Effector CD8-positive, alpha-beta T cell (primary cell): ENCODE data around the gene STOX2.

Experiments
- DNase-seq: peaks from one replicate; lab custom pipeline; 2025; lab: John Stamatoyannopoulos, UW
- total RNA-seq, 4 experiments: gene quantifications; one replicate each; lab custom pipeline; 2026; lab: John Stamatoyannopoulos, UW

Gene STOX2
- total RNA-seq = 0 to 0.36 (median 0.04) reads per million in 4 experiments

GRCh38 chr4:183905081-183905592 lies at the start of gene STOX2:
TSS of gene STOX2 (plus strand) at chr4:183905307. CDS start at chr4:183906791, 1,484 bp downstream.
- DNase-seq = no peak

GRCh38 chr4:183855323-183856190 lies 49.5 kb upstream of the STOX2 start:
- no peak for DNase-seq

- no peak for DNase-seq
These were observed 48.1 kb upstream of the STOX2 start for GRCh38 chr4:183857040-183857439.

GRCh38 chr4:183858011-183858615 lies 47.0 kb upstream of the STOX2 start:
- DNase-seq = no peak

- no peak for DNase-seq
These were observed 45.0 kb upstream of the STOX2 start for GRCh38 chr4:183860119-183860518.

GRCh38 chr4:183860731-183861130 lies 44.4 kb upstream of the STOX2 start:
- no peak for DNase-seq

GRCh38 chr4:183861426-183861825 lies 43.7 kb upstream of the STOX2 start:
- no peak for DNase-seq

GRCh38 chr4:183863155-183863825 lies 41.8 kb upstream of the STOX2 start:
- DNase-seq = no peak

GRCh38 chr4:183867247-183867646 lies 37.9 kb upstream of the STOX2 start:
- DNase-seq = no peak

- DNase-seq = no peak
These were observed 34.1 kb upstream of the STOX2 start for GRCh38 chr4:183870997-183871396.

- no peak for DNase-seq
These were observed 33.5 kb upstream of the STOX2 start for GRCh38 chr4:183871581-183871980.

GRCh38 chr4:183872531-183872930 lies 32.6 kb upstream of the STOX2 start:
- DNase-seq = no peak

GRCh38 chr4:183873409-183874185 lies 31.5 kb upstream of the STOX2 start:
- no peak for DNase-seq

GRCh38 chr4:183875251-183875825 lies 29.8 kb upstream of the STOX2 start:
- no peak for DNase-seq

GRCh38 chr4:183876268-183876934 lies 28.7 kb upstream of the STOX2 start:
- no peak for DNase-seq

GRCh38 chr4:183878251-183878970 lies 26.7 kb upstream of the STOX2 start:
- no peak for DNase-seq

GRCh38 chr4:183885205-183885720 lies 19.8 kb upstream of the STOX2 start:
- no peak for DNase-seq

GRCh38 chr4:183887351-183887750 lies 17.8 kb upstream of the STOX2 start:
- DNase-seq = no peak

GRCh38 chr4:183888564-183888963 lies 16.5 kb upstream of the STOX2 start:
- DNase-seq = no peak

- no peak for DNase-seq
These were observed 15.9 kb upstream of the STOX2 start for GRCh38 chr4:183889190-183889589.
